ENCODE measurements around the gene TRIM63.
"Not testable (repeated sequence)": the region's sequence is repeated elsewhere in the genome, so short reads cannot be mapped to it uniquely, and the experiment has no call there.

TRIM63 gene

DNA sequence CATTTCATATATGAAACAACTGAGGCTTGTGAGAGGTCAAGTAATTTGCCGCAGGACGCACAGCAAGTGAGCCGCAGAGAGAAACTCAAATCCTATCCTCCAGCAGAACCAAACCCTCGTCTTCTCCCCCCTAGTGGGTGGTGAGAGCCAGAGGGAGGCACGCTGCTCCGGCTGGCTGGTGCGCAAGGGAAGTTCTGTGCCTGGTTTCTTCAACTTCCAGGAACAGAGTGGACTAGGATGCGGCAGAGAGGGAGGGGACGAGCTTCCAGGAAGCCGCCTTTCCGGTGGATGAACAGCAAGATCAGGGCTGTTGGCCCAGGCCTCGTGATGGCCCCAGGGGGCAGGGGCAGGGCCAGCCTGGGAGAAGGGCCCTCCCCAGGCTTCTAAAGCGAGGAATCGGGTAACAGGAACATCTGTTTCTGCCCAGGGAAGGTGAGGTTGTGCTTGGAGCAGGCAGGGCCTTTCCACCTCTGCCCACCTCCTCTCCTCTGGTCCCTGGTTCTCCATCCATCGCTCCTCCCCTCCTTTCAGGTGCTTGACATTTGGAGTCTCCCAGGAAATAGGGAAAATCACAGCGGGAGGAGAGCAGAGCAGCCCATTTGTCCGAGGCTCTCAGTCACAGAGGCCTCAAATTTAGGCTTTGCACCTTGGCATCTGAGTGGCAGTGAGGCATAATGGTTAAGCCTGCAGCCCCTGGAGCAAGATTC lies 27.4 kb upstream of the TRIM63 start:
- Mint-ChIP-seq H3K27ac (no peak overlapping the region), H3K27me3 (peaks cover 15% of the 10 kb centered on the region), H3K4me3 (no peak overlapping the region), H3K36me3 (no peaks in the 10 kb centered on the region), H3K4me1 (ENCODE audit: low read depth) (no peaks in the 10 kb centered on the region), H3K9me3 (ENCODE audit: low read depth) (no peaks in the 10 kb centered on the region)

DNA sequence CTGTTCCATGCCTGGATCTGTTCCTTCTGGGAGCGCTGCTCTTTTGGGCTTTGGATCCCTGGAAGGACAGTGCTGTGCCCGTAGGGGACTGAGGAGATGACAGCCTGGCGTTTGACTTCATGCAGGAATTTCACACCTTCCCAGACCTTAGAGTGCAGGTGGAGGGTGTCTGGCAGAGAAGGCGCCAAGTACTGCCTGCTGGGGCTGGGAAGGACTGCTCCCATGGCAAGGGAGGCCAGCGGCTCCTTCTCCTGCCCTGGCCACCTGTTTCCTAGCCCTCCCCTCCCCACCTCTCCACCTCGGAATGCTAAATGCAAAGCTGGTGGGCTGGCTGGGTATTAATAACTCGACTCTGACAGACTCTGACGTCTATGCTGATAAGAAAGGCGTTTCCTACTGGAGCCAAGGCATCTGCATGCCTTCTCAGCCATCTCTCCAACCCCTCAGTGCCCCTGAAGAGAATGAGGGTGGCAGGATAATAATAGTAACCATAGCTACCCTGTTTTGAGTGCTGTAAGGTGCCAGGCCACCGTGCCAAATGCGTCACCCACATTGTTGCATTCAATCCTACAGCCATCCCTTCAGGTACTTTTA lies 26.7 kb upstream of the TRIM63 start:
- no peaks in the 10 kb centered on the region for H3K9me3 Mint-ChIP-seq (ENCODE audit: low read depth)
- no peaks in the 10 kb centered on the region for H3K36me3 Mint-ChIP-seq
- H3K4me3 Mint-ChIP-seq = no peak overlapping the region
- peaks cover 15% of the 10 kb centered on the region for H3K27me3 Mint-ChIP-seq
- H3K4me1 Mint-ChIP-seq (ENCODE audit: low read depth) = no peaks in the 10 kb centered on the region
- H3K27ac Mint-ChIP-seq = no peak overlapping the region

DNA sequence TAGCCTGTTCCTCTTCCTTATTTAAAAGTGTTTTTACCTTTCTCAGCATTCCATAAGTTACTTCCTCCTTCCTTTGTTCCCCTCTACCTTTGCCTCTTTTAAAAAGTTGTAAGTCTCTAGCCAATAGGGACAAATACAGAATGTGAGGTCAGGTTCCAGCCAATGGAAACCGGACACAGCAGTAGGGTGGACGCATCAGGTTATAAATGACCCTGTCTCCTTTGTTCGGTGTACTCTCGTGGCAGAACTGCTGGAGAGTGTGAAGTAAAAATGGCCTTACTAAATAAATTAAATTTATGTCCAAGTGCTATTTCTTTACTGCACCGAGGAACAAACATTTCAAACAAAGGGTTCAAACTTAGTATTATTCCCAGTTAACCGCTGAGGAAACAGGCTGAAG lies 26.1 kb upstream of the TRIM63 start:
- not testable (repeated sequence) for H3K4me1 Mint-ChIP-seq (ENCODE audit: low read depth); H3K9me3 Mint-ChIP-seq (ENCODE audit: low read depth); H3K36me3 Mint-ChIP-seq; H3K4me3 Mint-ChIP-seq; H3K27ac Mint-ChIP-seq
- H3K27me3 Mint-ChIP-seq = peaks cover 18% of the 10 kb centered on the region

DNA sequence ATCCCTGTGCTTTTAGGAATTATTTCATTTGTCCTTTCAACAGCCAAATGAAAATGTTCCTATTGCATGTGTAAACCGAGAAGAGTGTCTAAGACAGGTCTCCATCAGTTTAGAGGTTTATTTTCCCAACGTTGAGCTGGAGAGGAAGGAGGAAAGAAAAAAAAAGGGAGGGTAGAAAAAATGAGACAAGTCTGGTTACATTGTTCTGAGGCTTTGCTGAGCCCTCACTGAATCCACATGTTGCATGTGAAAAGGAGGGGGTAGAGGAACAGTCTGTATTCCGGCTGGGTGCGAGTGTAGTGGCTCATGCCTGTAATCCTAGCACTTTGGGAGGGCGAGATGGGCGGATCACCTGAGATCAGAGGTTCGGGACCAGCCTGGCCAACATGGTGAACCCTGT lies 25.0 kb upstream of the TRIM63 start:
- Mint-ChIP-seq H3K36me3 (no peaks in the 10 kb centered on the region), H3K27me3 (peaks cover 18% of the 10 kb centered on the region), H3K4me1 (ENCODE audit: low read depth) (no peaks in the 10 kb centered on the region), H3K27ac (no peak overlapping the region), H3K4me3 (no peak overlapping the region), H3K9me3 (ENCODE audit: low read depth) (no peaks in the 10 kb centered on the region)

DNA sequence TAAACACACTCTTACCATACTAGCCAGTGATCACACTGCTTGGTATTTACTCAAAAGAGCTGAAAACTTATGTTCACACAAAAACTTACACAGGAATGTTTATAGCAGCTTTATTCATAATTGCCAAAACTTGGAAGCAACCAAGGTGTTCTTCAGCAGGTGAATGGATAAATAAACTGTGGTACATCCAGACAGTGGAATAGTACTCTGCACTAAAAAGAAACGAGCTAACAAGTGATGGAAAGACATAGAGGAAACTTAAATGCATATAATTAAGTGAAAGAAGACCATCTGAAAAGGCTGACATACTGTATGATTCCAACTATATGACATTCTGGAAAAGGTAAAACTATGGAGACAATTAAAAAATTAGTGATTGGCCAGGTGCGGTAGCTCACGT lies 23.5 kb upstream of the TRIM63 start:
- no peaks in the 10 kb centered on the region for H3K4me1 Mint-ChIP-seq (ENCODE audit: low read depth)
- no peaks in the 10 kb centered on the region for H3K36me3 Mint-ChIP-seq
- no peak overlapping the region for H3K27ac Mint-ChIP-seq
- peaks cover 23% of the 10 kb centered on the region for H3K27me3 Mint-ChIP-seq
- H3K9me3 Mint-ChIP-seq (ENCODE audit: low read depth) = no peaks in the 10 kb centered on the region
- H3K4me3 Mint-ChIP-seq = no peak overlapping the region

DNA sequence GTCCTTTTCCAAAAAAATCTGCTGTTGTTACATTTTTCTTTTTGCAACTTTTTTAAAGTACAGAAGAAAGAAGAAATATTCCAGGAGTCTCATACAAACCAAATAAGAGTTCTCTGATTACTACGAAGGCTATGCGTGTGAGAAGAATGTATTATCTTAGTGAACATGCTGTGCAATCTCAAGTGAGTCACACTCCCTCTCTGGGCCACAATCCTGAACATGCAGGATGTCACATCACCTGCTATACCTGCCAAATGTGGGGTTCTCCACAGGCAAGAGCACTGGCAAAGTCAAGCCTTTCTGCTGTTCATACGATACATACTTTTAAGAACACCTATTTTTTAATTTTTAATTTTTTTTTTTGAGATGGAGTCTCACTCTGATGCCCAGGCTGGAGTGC lies 21.7 kb upstream of the TRIM63 start:
- H3K4me1 Mint-ChIP-seq (ENCODE audit: low read depth) = no peaks in the 10 kb centered on the region
- no peaks in the 10 kb centered on the region for H3K36me3 Mint-ChIP-seq
- no peak overlapping the region for H3K27ac Mint-ChIP-seq
- H3K4me3 Mint-ChIP-seq = no peak overlapping the region
- H3K27me3 Mint-ChIP-seq = peaks cover 30% of the 10 kb centered on the region
- no peaks in the 10 kb centered on the region for H3K9me3 Mint-ChIP-seq (ENCODE audit: low read depth)

DNA sequence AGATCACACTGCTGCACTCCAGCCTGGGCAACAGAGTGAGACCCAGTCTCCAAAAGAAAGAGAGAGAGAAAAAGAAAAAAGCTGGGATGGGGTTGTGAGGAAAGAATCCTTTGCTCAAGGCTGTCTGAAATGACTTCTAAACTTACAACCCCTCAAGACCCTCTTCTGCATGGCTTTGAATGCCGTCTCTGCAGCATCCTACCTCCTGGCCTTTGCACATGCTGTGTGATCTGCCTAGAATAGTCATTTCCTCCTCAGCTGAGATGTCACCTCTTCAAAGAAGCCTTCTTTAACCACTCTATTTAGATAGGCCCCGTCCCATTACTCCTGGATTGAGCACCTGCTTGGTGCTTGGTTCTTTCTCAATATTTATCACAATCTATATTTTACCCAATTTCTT lies 17.4 kb upstream of the TRIM63 start:
- Mint-ChIP-seq H3K27me3 (peaks cover 15% of the 10 kb centered on the region), H3K4me1 (ENCODE audit: low read depth) (no peaks in the 10 kb centered on the region), H3K9me3 (ENCODE audit: low read depth) (no peaks in the 10 kb centered on the region), H3K27ac (no peak overlapping the region), H3K4me3 (no peak overlapping the region), H3K36me3 (no peaks in the 10 kb centered on the region)

DNA sequence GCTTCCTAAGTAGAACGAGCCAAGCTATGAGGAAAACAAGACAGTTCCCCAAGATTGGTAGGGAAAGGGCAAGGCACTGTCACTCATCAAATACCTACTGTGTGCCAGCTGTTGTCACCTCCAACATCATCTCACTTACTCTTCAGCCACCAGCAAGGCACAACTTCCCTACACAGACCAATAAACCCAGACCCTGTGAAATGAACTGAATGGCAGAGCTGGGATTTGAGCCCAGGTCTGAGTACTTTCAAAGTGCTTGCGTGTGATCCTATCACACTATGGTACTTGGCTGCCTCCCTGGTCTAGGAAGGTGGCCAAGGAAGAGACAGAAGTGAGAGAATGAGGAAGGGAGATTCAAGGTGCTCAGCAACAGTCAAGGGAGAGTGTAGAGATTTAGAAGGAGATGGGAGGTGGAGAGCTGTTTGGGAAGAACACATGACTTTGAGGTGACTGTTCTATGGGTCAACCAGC lies 16.7 kb upstream of the TRIM63 start:
- H3K9me3 Mint-ChIP-seq (ENCODE audit: low read depth) = no peaks in the 10 kb centered on the region
- no peaks in the 10 kb centered on the region for H3K4me1 Mint-ChIP-seq (ENCODE audit: low read depth)
- no peak overlapping the region for H3K27ac Mint-ChIP-seq
- H3K27me3 Mint-ChIP-seq = peaks cover 15% of the 10 kb centered on the region
- no peaks in the 10 kb centered on the region for H3K36me3 Mint-ChIP-seq
- no peak overlapping the region for H3K4me3 Mint-ChIP-seq

DNA sequence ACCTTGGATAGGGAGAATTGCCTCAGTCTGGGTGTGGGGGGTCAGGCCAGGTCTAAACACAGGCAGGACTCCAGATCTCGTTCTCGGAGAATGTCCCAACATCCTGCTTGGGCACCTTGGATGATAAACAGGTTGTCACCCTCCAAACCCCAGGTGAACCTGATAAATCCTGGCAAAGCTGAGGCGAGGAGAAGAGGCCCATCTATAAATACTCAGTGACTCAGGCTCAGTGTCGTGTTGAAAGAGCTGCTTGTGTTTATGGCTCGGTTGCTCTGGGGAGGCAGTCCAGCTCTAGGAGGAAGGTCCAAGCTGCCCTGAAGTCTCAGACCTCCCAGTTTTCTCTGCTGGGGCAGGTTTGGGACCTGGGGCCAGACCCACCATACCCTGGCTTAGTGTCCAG lies 15.8 kb upstream of the TRIM63 start:
- no peak overlapping the region for H3K4me3 Mint-ChIP-seq
- no peaks in the 10 kb centered on the region for H3K36me3 Mint-ChIP-seq
- H3K27me3 Mint-ChIP-seq = peaks cover 12% of the 10 kb centered on the region
- no peaks in the 10 kb centered on the region for H3K4me1 Mint-ChIP-seq (ENCODE audit: low read depth)
- no peak overlapping the region for H3K27ac Mint-ChIP-seq
- H3K9me3 Mint-ChIP-seq (ENCODE audit: low read depth) = no peaks in the 10 kb centered on the region

DNA sequence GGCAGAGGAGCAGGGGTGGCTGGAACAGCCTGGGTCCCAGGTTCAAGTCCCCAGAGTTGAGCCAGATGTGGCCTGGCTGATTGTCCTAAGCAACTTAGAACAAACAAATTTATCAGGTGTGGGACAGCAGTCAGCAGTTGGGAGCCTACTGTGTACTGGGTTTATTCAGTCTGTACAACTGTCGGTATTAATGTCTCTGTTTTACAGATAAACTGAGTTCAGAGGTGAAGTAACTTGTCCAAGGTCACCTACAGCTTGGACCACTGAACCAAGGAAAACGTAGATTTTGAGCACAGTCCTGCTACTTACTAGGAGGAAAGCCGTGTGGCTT lies 14.6 kb upstream of the TRIM63 start:
- H3K4me1 Mint-ChIP-seq (ENCODE audit: low read depth) = no peaks in the 10 kb centered on the region
- H3K27me3 Mint-ChIP-seq = peaks cover 12% of the 10 kb centered on the region
- no peaks in the 10 kb centered on the region for H3K36me3 Mint-ChIP-seq
- no peaks in the 10 kb centered on the region for H3K9me3 Mint-ChIP-seq (ENCODE audit: low read depth)
- H3K27ac Mint-ChIP-seq = no peak overlapping the region
- no peak overlapping the region for H3K4me3 Mint-ChIP-seq

DNA sequence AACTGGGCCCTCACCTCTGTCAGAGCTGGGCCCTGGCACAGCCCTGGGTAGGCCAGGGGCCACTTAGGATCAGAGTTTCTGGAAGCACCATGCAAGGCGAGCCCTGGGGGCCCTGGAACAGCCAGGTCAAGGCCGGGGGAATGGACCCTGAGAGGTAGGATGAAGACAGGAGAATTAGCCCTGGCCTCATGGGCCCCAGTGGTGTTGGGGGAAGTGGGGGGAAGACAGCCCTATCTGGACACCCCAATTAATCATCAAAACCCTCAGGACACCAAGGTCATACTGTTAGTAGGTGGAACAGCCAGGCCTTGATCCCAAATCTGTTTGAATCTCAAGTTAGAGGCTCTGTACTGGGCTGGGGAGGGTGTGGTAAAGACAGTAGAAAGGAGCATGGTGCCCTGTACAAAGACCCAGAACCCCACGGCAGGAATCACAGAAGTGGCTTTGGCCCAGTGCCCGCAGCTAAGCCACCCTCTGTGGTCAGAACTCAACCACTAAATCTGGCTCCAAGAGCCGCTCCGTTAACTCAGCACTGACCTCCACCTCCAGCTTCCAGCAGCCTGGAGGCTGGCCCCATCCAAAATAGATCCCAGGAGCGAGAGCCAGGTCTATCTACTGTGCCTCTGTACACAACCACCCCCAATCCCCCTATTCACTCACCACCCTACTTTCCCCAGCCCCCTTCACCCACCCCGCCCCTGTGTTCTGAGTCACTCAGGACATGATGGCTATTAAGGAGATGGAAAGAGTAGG lies 14.0 kb upstream of the TRIM63 start:
- Mint-ChIP-seq H3K27ac (no peak overlapping the region), H3K4me1 (ENCODE audit: low read depth) (no peaks in the 10 kb centered on the region), H3K9me3 (ENCODE audit: low read depth) (no peaks in the 10 kb centered on the region), H3K36me3 (no peaks in the 10 kb centered on the region), H3K4me3 (no peak overlapping the region), H3K27me3 (peaks cover 13% of the 10 kb centered on the region)

DNA sequence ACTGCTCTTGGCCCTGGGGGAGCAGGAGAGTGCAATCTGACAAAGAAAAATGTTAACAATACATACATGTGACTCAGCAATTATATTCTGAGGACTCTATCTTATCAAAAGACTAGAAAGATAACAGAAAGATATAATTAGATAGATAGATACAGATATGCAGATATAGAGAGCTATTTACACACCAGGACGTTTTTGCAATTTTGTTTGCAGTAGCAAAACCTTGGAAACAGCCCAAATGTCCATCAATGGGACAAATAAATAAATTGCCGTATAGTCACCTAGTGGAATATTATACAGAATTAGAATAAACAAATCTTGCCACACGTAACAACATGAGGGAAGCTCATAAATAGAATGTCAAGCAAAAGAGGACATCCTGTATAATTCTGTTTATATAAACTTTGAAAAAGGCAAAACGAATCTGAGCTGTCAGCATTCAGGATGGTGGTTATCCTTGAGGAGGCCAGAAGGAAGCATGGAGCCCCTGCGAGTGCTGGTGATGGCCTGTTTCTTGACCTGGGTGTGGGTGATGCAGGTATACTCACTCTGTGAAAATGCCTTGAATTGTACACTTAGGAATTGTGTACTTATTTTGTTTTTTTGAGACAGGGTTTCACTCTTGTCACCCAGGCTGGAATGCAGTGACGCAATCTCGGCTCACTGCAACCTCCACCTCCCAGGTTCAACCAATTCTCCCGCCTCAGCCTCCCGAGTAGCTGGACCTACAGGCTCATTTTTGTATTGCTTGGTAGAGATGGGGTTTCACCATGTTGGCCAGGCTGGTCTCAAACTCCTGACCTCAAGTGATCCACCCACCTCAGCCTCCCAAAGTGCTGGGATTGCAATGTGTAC lies 12.8 kb upstream of the TRIM63 start:
- Mint-ChIP-seq H3K36me3 (no peaks in the 10 kb centered on the region), H3K9me3 (ENCODE audit: low read depth) (no peaks in the 10 kb centered on the region), H3K4me1 (ENCODE audit: low read depth) (peaks cover 3% of the 10 kb centered on the region), H3K4me3 (no peak overlapping the region), H3K27me3 (peaks cover 12% of the 10 kb centered on the region), H3K27ac (no peak overlapping the region)

DNA sequence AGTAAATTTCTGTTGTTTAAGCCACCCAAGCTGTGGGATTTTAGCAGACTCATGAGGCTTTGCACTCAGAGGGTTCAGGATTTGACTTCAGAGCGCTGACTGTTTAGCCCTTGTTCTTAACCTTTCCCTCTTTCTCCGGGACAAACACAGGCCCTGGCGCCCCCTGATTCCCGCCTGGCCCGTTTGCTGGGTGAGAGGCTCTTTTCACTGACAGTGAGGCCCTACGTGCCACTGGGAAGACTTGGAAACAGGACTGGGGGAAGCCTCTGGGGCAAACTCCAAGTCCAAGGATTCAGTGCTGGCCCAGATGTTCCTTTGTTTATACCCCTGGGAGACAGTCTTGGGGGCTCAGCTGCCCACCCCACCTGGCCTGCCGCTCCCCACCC lies 11.7 kb upstream of the TRIM63 start:
- no peak overlapping the region for H3K4me3 Mint-ChIP-seq

DNA sequence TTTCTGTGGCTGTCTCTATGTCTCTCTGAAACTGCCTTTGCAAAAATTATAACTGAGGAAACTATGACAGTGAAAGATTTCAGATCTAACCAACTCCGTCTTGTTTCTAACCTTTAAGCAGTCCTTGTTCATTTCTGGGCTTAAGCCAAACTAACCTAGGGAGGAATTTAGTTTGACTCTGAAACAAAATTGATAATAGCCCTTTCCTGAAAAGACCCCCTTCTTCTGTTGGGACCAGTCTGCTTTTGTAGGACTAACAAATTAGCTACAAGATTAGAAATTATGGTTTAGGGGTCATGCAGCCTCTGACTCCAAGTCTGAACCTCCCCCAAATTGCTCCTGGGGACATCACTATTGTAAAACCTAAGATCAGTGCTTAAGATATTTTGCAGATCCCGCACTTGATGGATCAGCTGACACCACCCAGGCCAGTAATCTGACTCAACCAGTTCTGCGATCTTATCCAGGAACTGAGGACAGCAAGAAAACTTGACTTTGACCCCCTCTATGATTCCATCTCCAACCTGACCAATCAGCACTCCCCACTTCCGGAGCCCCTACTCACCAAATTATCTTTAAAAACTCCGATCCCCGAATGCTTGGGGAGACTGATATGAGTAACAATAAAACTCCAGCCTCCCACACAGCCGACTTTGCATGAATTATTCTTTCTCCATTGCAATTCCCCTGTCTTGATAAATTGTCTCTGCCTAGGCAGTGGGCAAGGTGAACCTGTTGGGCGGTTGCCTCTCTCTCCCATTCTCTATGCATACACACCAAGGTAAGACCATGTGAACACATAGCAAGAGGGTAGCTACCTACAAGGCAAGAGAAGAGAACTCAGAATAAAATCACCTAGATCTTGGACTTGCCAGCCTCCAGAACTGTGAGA lies 11.1 kb upstream of the TRIM63 start:
- H3K9me3 Mint-ChIP-seq (ENCODE audit: low read depth) = no peaks in the 10 kb centered on the region
- H3K27me3 Mint-ChIP-seq = peaks cover 10% of the 10 kb centered on the region

More for the DNA sequence above, 11.7 kb upstream of the TRIM63 start:
- Mint-ChIP-seq H3K27me3 (peaks cover 11% of the 10 kb centered on the region), H3K27ac (no peak overlapping the region), H3K4me1 (ENCODE audit: low read depth) (peaks cover 3% of the 10 kb centered on the region), H3K36me3 (no peaks in the 10 kb centered on the region), H3K9me3 (ENCODE audit: low read depth) (no peaks in the 10 kb centered on the region)

More for the DNA sequence above, 11.1 kb upstream of the TRIM63 start:
- peaks cover 3% of the 10 kb centered on the region for H3K4me1 Mint-ChIP-seq (ENCODE audit: low read depth)
- H3K36me3 Mint-ChIP-seq = no peaks in the 10 kb centered on the region
- H3K27ac Mint-ChIP-seq = no peak overlapping the region
- H3K4me3 Mint-ChIP-seq = no peak overlapping the region
